BLaER1 (cell line): ENCODE results near the gene PHF3.

ENCODE experiments used
- H3K27ac ChIP-seq: shearing (Covaris generic); formaldehyde crosslinking; 2 replicates; pipeline ENCODE4 v1.8.1; 2022
- H3K27me3 ChIP-seq: shearing (Covaris generic); formaldehyde crosslinking; 2 replicates; pipeline ENCODE4 v1.8.1; 2022
- H3K36me3 ChIP-seq: shearing (Covaris generic); formaldehyde crosslinking; 2 replicates; pipeline ENCODE4 v1.8.1; 2022
- H3K4me1 ChIP-seq: shearing (Covaris generic); formaldehyde crosslinking; 2 replicates; pipeline ENCODE4 v1.8.1; 2022
- H3K4me2 ChIP-seq: shearing (Covaris generic); formaldehyde crosslinking; 2 replicates; pipeline ENCODE4 v1.8.1; 2022
- H3K4me3 ChIP-seq: shearing (Covaris generic); formaldehyde crosslinking; 2 replicates; pipeline ENCODE4 v1.8.1; 2022
- H3K9ac ChIP-seq: shearing (Covaris generic); formaldehyde crosslinking; 2 replicates; pipeline ENCODE4 v1.8.1; 2022
- H3K9me3 ChIP-seq: shearing (Covaris generic); formaldehyde crosslinking; 2 replicates; pipeline ENCODE4 v1.8.1; 2022
- H4K20me1 ChIP-seq: shearing (Covaris generic); formaldehyde crosslinking; 2 replicates; pipeline ENCODE4 v1.8.1; 2022
- Cebpa-rat ChIP-seq: shearing (Covaris generic); IDR thresholded peaks from 2 replicates; pipeline ENCODE4 v1.8.1; 2022

The PHF3 gene

GRCh38 chr6:63640062-63640461 lies 4.5 kb downstream of the PHF3 start:
- peaks cover 13% of the 10 kb centered on the region for H3K36me3 ChIP-seq
- H3K4me1 ChIP-seq, result peaks cover 42% of the 10 kb centered on the region
- H3K9ac ChIP-seq, result no peak overlapping the region
- H4K20me1 ChIP-seq, result peaks cover 89% of the 10 kb centered on the region
- no peaks in the 10 kb centered on the region for H3K9me3 ChIP-seq
- TF ChIP-seq Cebpa-rat, result no peak
- no peak overlapping the region for H3K27ac ChIP-seq
- no peaks in the 10 kb centered on the region for H3K27me3 ChIP-seq
- no peak overlapping the region for H3K4me3 ChIP-seq
- no peak overlapping the region for H3K4me2 ChIP-seq

GRCh38 chr6:63643862-63644261 lies 8.3 kb downstream of the PHF3 start:
- H3K9ac ChIP-seq, result no peak overlapping the region
- H4K20me1 ChIP-seq, result peaks cover 100% of the 10 kb centered on the region
- H3K4me3 ChIP-seq, result no peak overlapping the region
- TF ChIP-seq Cebpa-rat, result no peak
- H3K4me2 ChIP-seq, result peak overlapping the region; percentile 3; the same call in 1 of the 2 replicates
- peaks cover 18% of the 10 kb centered on the region for H3K36me3 ChIP-seq
- H3K27ac ChIP-seq, result no peak overlapping the region
- no peaks in the 10 kb centered on the region for H3K27me3 ChIP-seq
- no peaks in the 10 kb centered on the region for H3K9me3 ChIP-seq
- H3K4me1 ChIP-seq, result peaks cover 22% of the 10 kb centered on the region

DNA sequence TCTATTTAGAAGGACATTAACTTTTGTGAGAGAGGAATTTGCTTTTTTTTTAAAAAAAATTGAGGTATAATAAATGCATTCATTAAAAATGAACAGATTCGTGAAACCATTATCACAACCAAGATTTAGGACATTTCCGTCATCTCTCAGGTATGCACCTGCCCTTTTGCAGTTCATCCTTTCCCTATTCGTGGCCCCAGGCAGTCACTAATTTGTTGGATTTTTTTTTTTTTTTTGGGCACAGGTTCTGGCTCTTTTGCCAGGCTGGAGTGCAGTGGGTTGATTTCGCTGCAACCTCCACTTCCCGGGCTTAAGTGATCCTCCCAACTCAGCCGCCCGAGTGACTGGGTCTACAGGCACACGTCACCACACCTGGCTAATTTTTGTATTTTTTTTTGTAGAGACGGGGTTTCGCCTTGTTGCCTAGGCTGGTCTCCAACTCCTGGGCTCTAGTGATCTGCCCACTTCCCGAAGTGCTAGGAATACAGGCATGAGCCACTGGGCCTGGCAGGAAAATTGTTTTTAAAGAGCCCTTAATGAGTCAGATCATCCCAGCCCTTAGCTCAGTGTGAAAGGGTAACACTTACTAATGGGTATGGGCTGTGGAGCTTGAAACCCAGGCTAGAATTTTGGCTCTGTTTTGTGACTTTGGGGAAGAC lies 9.2 kb downstream of the PHF3 start:
- H3K36me3 ChIP-seq, result peaks cover 18% of the 10 kb centered on the region
- H4K20me1 ChIP-seq, result peaks cover 100% of the 10 kb centered on the region
- no peak overlapping the region for H3K27ac ChIP-seq
- H3K9me3 ChIP-seq, result no peaks in the 10 kb centered on the region
- no peak overlapping the region for H3K4me3 ChIP-seq
- no peak for TF ChIP-seq Cebpa-rat
- no peak overlapping the region for H3K9ac ChIP-seq
- H3K27me3 ChIP-seq, result no peaks in the 10 kb centered on the region
- peaks cover 16% of the 10 kb centered on the region for H3K4me1 ChIP-seq
- no peak overlapping the region for H3K4me2 ChIP-seq

- Histone ChIP-seq H3K27ac (no peak overlapping the region), H3K4me1 (peaks cover 1% of the 10 kb centered on the region; the same call in 1 of the 2 replicates), H4K20me1 (peaks cover 100% of the 10 kb centered on the region), H3K36me3 (peaks cover 37% of the 10 kb centered on the region), H3K4me2 (no peak overlapping the region), H3K9me3 (peaks cover 33% of the 10 kb centered on the region), H3K27me3 (no peaks in the 10 kb centered on the region), H3K9ac (no peak overlapping the region), H3K4me3 (no peak overlapping the region)
- TF ChIP-seq Cebpa-rat, result no peak
These were observed 13.7 kb downstream of the PHF3 start for GRCh38 chr6:63649269-63649668.

- no peak for TF ChIP-seq Cebpa-rat
- H3K9me3 ChIP-seq, result peaks cover 37% of the 10 kb centered on the region
- no peak overlapping the region for H3K27ac ChIP-seq
- H4K20me1 ChIP-seq, result peaks cover 100% of the 10 kb centered on the region
- peaks cover 40% of the 10 kb centered on the region for H3K36me3 ChIP-seq
- no peak overlapping the region for H3K9ac ChIP-seq
- no peak overlapping the region for H3K4me2 ChIP-seq
- no peak overlapping the region for H3K4me3 ChIP-seq
- H3K4me1 ChIP-seq, result no peaks in the 10 kb centered on the region
- H3K27me3 ChIP-seq, result no peaks in the 10 kb centered on the region
These were observed 14.3 kb downstream of the PHF3 start for GRCh38 chr6:63649847-63650265.

GRCh38 chr6:63652980-63653379 lies 17.4 kb downstream of the PHF3 start:
- H3K4me2 ChIP-seq, result no peak overlapping the region
- H4K20me1 ChIP-seq, result peaks cover 100% of the 10 kb centered on the region
- H3K9ac ChIP-seq, result no peak overlapping the region

DNA sequence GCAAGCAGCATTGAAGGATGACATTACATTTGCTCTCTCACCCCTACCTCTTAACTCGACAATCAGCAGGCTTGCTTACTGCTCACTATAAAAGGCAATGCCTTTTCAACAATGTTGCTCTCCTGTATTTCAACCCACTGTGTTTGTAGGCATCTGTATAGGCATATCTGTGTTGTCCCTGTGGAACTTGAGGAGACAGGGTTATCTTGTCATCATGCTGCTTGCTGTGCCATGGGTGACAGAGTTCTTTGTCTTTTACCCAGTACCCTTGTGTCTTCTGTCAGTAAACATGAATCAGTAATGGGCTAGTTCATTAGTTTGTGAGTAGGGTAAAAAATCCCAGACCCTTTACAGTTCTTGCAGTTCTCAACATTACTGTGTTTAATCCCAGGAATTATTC lies 25.2 kb downstream of the PHF3 start:
- Histone ChIP-seq H3K9ac (no peak overlapping the region), H3K27me3 (no peaks in the 10 kb centered on the region), H4K20me1 (peaks cover 97% of the 10 kb centered on the region), H3K9me3 (no peaks in the 10 kb centered on the region), H3K4me3 (no peak overlapping the region), H3K4me2 (no peak overlapping the region), H3K27ac (no peak overlapping the region), H3K36me3 (peaks cover 25% of the 10 kb centered on the region; the same call in 1 of the 2 replicates), H3K4me1 (peaks cover 5% of the 10 kb centered on the region; the same call in 1 of the 2 replicates)
- no peak for TF ChIP-seq Cebpa-rat

More at GRCh38 chr6:63652980-63653379, 17.4 kb downstream of the PHF3 start:
- Histone ChIP-seq H3K4me3 (no peak overlapping the region), H3K36me3 (peaks cover 46% of the 10 kb centered on the region), H3K9me3 (peaks cover 41% of the 10 kb centered on the region), H3K27me3 (no peaks in the 10 kb centered on the region), H3K4me1 (no peaks in the 10 kb centered on the region), H3K27ac (no peak overlapping the region)
- TF ChIP-seq Cebpa-rat, result no peak

DNA sequence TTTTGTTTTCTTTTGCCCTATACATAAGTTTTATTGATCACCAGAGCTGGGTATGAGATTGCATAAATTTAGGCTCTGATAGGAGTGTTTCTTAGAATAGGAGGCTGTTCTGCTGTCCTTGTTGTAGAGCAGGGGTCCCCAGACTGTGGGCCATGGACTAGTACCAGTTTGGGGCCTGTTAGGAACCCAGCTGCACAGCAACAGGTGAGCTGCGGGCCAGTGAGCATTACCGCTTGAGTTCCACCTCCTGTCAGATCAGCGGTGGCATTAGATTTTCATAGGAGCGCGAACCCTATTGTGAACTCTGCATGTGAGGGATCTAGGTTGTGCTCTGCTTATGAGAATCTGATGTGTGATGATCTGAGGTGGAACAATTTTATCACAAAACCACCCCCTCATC lies 26.2 kb downstream of the PHF3 start:
- no peak overlapping the region for H3K4me2 ChIP-seq
- peaks cover 97% of the 10 kb centered on the region for H4K20me1 ChIP-seq
- no peaks in the 10 kb centered on the region for H3K27me3 ChIP-seq

DNA sequence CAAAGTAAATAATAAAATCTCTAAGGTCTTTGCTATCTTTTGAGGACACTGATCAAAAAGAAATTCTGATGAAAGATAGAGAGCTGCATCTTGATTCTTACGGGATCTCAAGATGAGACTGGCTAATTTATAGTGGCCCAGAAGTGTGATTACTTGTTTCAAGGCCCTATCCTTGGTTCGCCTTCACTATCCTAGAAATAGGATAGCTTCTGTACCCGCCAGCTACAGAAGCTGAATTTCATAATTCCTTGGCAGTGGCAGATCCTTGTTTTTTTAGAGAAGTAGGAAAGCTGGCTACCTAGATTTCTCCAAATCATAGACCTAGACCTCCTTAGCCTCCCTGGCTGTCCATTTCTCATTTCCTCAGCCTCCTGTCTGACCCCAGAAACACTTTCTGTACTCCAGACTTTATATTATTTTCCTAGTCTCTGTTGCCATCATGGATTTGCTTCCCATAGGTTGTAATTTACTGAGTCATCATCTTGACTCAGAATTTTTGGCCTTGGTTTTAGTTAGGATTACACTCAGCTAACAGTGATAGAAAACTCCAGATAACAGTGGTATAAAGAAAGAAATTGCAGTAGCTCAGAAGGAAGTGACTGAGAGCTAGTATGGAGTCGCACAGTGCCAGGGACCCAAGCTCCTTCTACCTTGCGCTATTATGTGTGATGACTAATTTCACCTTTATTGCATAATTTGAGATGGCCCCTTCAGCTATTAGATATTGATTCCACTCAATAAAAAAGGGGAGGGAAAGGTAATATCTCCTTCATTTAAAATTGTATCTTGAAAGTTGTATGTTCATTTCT lies 27.7 kb downstream of the PHF3 start:
- no peak overlapping the region for H3K27ac ChIP-seq

More for the DNA sequence above, 26.2 kb downstream of the PHF3 start:
- H3K9ac ChIP-seq, result no peak overlapping the region
- no peaks in the 10 kb centered on the region for H3K9me3 ChIP-seq
- H3K4me3 ChIP-seq, result no peak overlapping the region
- no peak overlapping the region for H3K27ac ChIP-seq
- peaks cover 30% of the 10 kb centered on the region for H3K36me3 ChIP-seq
- H3K4me1 ChIP-seq, result peaks cover 5% of the 10 kb centered on the region; the same call in 1 of the 2 replicates
- no peak for TF ChIP-seq Cebpa-rat

GRCh38 chr6:63663956-63664281 lies 28.3 kb downstream of the PHF3 start:
- no peaks in the 10 kb centered on the region for H3K27me3 ChIP-seq
- H3K9me3 ChIP-seq, result peaks cover 5% of the 10 kb centered on the region
- H3K4me1 ChIP-seq, result peaks cover 5% of the 10 kb centered on the region; the same call in 1 of the 2 replicates
- no peak for TF ChIP-seq Cebpa-rat
- no peak overlapping the region for H3K27ac ChIP-seq
- H3K4me2 ChIP-seq, result no peak overlapping the region
- H3K36me3 ChIP-seq, result peaks cover 37% of the 10 kb centered on the region
- H4K20me1 ChIP-seq, result peaks cover 97% of the 10 kb centered on the region
- no peak overlapping the region for H3K9ac ChIP-seq
- no peak overlapping the region for H3K4me3 ChIP-seq

More for the DNA sequence above, 27.7 kb downstream of the PHF3 start:
- Histone ChIP-seq H3K27me3 (no peaks in the 10 kb centered on the region), H3K9me3 (peaks cover 2% of the 10 kb centered on the region), H3K9ac (no peak overlapping the region), H3K4me2 (no peak overlapping the region), H3K4me3 (no peak overlapping the region), H3K36me3 (peaks cover 34% of the 10 kb centered on the region), H4K20me1 (peaks cover 97% of the 10 kb centered on the region), H3K4me1 (peaks cover 5% of the 10 kb centered on the region; the same call in 1 of the 2 replicates)
- no peak for TF ChIP-seq Cebpa-rat
